Activated CD4-positive, alpha-beta T cell treated with anti-CD3 and anti-CD28 coated beads, Interleukin-2, amount 10 ng/mL, durations not matched to agents 7 days and 5 days (primary cell): ENCODE measurements around the gene KRT38. TPM values are rescaled to one million over a fixed set of nuclear protein-coding genes. Genes with fewer than 3 reads are reported as not detected.

Experiments
- total RNA-seq, 2 experiments: library from RNA; stranded (reverse); gene quantifications; one replicate each; pipeline ENCODE4 v1.2.3, GENCODE V29; 2021

Gene KRT38
- total RNA-seq, 2 experiments from 2014 or later = not detected

Other genes starting within 250 kb of the KRT38 start
- gene KRTAP9-2, start 214.3 kb downstream of the KRT38 start, total RNA-seq = not detected
- gene KRTAP9-3, start 208.5 kb downstream of the KRT38 start, total RNA-seq = not detected
- not detected for gene KRTAP9-8, start 203.0 kb downstream of the KRT38 start, total RNA-seq
- not detected for gene KRTAP9-4, start 191.3 kb downstream of the KRT38 start, total RNA-seq
- gene KRTAP9-9, start 185.6 kb downstream of the KRT38 start, total RNA-seq = not detected
- gene KRTAP9-6, start 175.6 kb downstream of the KRT38 start, total RNA-seq = not detected
- not detected for gene KRTAP9-7, start 165.3 kb downstream of the KRT38 start, total RNA-seq
- gene KRTAP29-1, start 138.1 kb downstream of the KRT38 start, total RNA-seq = not detected
- gene KRTAP16-1, start 131.7 kb downstream of the KRT38 start, total RNA-seq = under 1 TPM in 1 of 2 experiments, not detected in 1; 0.12 TPM
- gene KRTAP17-1, start 125.3 kb downstream of the KRT38 start, total RNA-seq = not detected
- gene KRT33A, start 90.2 kb downstream of the KRT38 start, total RNA-seq = not detected
- not detected for gene KRT33B, start 71.2 kb downstream of the KRT38 start, total RNA-seq
- gene KRT34, start 58.7 kb downstream of the KRT38 start, total RNA-seq = not detected
- gene KRT31, start 43.4 kb downstream of the KRT38 start, total RNA-seq = not detected
- gene KRT37, start 16.4 kb downstream of the KRT38 start, total RNA-seq = not detected
- gene KRT32, start 26.4 kb upstream of the KRT38 start, total RNA-seq = not detected
- gene KRT35, start 40.2 kb upstream of the KRT38 start, total RNA-seq = not detected
- gene KRT36, start 48.9 kb upstream of the KRT38 start, total RNA-seq = not detected
- gene KRT13, start 64.6 kb upstream of the KRT38 start, total RNA-seq = not detected
- gene KRT15, start 77.9 kb upstream of the KRT38 start, total RNA-seq = not detected
- gene KRT19, start 87.3 kb upstream of the KRT38 start, total RNA-seq = not detected
- not detected for gene KRT9, start 131.1 kb upstream of the KRT38 start, total RNA-seq
- not detected for gene KRT14, start 145.9 kb upstream of the KRT38 start, total RNA-seq
- gene KRT16, start 171.8 kb upstream of the KRT38 start, total RNA-seq = not detected
- under 1 TPM in 1 of 2 experiments, not detected in 1; 0.25 TPM for gene KRT17, start 183.6 kb upstream of the KRT38 start, total RNA-seq
- gene EIF1, start 247.9 kb upstream of the KRT38 start, total RNA-seq = 100 to 1,000 TPM; 605 to 645 TPM